K562 (cell line): ENCODE data around the gene NAIF1. TPM values are rescaled to one million over a fixed set of nuclear protein-coding genes. Genes with fewer than 3 reads are reported as not detected.

Source experiments
- GABPB2 ChIP-seq: fragments of 250-450 bp; sonication (Bioruptor Pico); conservative IDR thresholded peaks from 2 replicates; pipeline ENCODE4 v1.5.1; 2021; ENCODE audit warnings: mild to moderate bottlenecking
- POLR3G ChIP-seq: IDR thresholded peaks from 2 replicates; pipeline ENCODE4 v1.6.1; 2011; ENCODE audit not compliant: insufficient read length, insufficient replicate concordance; ENCODE audit errors: extremely low read depth
- SNAPC5 ChIP-seq: fragments of 250-450 bp; sonication (Bioruptor Pico); IDR thresholded peaks from 2 replicates; pipeline ENCODE4 v1.8.0; 2021; ENCODE audit warnings: moderate library complexity, mild to moderate bottlenecking, inconsistent platforms
- ZNF407 ChIP-seq: fragments of 450-650 bp; IDR thresholded peaks from 2 replicates; pipeline ENCODE4 v1.6.1; 2016; ENCODE audit warnings: low read depth
- polyA plus RNA-seq, 8 experiments: library from polyadenylated mRNA; depleted of rRNA in 4 of 8; stranded (reverse) in 5 of 8; unstranded in 3 of 8; fragments of >200 nt; fragmentation: Nextera tagmentation in 2 of 8; fragmentation: Illumina TruSeq in 1 of 8; extraction: Ambion mirVana in 2 of 8; extraction: Trizol in 1 of 8; gene quantifications; 2 replicates each; pipeline versions ENCODE4 v1.2.1 to v1.2.3, GENCODE V29; 2011 to 2014; ENCODE audit warnings: inconsistent platforms in 1 of 8, missing spikeins in 1 of 8
- total RNA-seq, 7 experiments: library from RNA; depleted of rRNA in 6 of 7; stranded (reverse); fragments of >200 nt in 6 of 7; fragmentation: Illumina TruSeq in 2 of 7; extraction: Trizol in 2 of 7; gene quantifications; 2 replicates each; pipeline versions ENCODE4 v1.2.1 to v1.2.3, GENCODE V29; 2011 to 2021; ENCODE audit warnings: low replicate concordance in 1 of 7
- TF ChIP-seq, protein P1 (sequence below): fragments of 450-650 bp; formaldehyde crosslinking; IDR thresholded peaks from 2 replicates; pipeline ENCODE4 v1.4.0; 2020; ENCODE audit warnings: mild to moderate bottlenecking

Gene NAIF1
- total and polyA plus RNA-seq, 9 of the 15 experiments (the other 6 are each of a cell fraction or from before 2014, with no cell fraction given): 4.8 to 26.6 (median 17.2) TPM

- TF ChIP-seq ZNF407: no peak
- TF ChIP-seq SNAPC5 (CRISPR knock-in tag): no peak
- TF ChIP-seq, protein P1, sequence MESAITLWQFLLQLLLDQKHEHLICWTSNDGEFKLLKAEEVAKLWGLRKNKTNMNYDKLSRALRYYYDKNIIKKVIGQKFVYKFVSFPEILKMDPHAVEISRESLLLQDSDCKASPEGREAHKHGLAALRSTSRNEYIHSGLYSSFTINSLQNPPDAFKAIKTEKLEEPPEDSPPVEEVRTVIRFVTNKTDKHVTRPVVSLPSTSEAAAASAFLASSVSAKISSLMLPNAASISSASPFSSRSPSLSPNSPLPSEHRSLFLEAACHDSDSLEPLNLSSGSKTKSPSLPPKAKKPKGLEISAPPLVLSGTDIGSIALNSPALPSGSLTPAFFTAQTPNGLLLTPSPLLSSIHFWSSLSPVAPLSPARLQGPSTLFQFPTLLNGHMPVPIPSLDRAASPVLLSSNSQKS (CRISPR knock-in tag): no peak
- no peak for TF ChIP-seq GABPB2
- no peak for TF ChIP-seq POLR3G
Measured at GRCh38 chr9:128062279-128062678, 4.8 kb downstream of the NAIF1 start (continued).
